Left colon (tissue), 2 donors: ENCODE results near the gene PDE7B. TPM values are rescaled to one million over a fixed set of nuclear protein-coding genes. Genes with fewer than 3 reads are reported as not detected.
"Not testable (repeated sequence)": the region's sequence is repeated elsewhere in the genome, so short reads cannot be mapped to it uniquely, and the experiment has no call there.

Experiments
- ATAC-seq: fragments of 200-7000 bp; cut with Tn5 transposase; one replicate; pipeline ENCODE4 v1.9.1; 2020; ENCODE audit warnings: mild to moderate bottlenecking, moderate library complexity
- DNase-seq, 2 donors: peaks; one replicate each; pipeline ENCODE4 v3.0.0-alpha.2; 2020
- intact Hi-C, 2 donors: fragments of 100-400 bp; cut with DNase I in 1 of 2; cut with micrococcal nuclease in 1 of 2; formaldehyde crosslinking; loops; one replicate each; pipeline versions ENCODE4 v1.11.2 to v1.14.0; 2022; cut with DNase I, micrococcal nuclease
- total RNA-seq, 2 donors: library from RNA; stranded (reverse); fragmentation: NEBNext Ultra II Directional; extraction: Animal tissue kit (Norgen Biotek cat#: 25700); gene quantifications; one replicate each; pipeline ENCODE4 v1.2.1, GENCODE V29; 2021
- donor health status: DM: no; HTN: no; CAD: no.
- donor health status: DM: yes; HTN: yes; CAD: no.

PDE7B gene
- total RNA-seq, 2 donors from 2014 or later = 1.4 to 2.5 TPM

GRCh38 chr6:136108361-136108945 lies 257.0 kb downstream of the PDE7B start:
- no peak for DNase-seq
- ATAC-seq = no peak
- intact Hi-C loops = no loop called here

DNA sequence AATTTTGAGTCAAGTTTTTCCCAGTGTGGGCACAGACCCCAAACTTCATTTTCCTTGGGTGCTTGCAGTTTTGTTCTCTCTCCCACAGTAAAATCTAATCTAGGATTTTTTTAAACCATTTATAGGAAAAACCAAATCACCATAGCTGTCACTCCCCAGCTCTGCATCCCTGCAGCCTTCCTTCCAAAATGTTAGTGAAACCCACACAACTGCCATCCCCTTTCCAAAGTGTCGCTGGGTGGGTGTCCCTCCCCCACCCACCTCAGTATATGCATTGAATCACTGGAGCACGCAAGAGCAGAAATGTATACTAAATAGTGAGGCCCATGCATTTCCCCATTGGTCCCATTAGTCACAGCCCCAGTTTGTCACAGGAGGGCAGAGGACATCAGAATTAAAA lies 260.3 kb downstream of the PDE7B start:
- ATAC-seq (no peak), DNase-seq (no peak)
- intact Hi-C loops = no loop called here

DNA sequence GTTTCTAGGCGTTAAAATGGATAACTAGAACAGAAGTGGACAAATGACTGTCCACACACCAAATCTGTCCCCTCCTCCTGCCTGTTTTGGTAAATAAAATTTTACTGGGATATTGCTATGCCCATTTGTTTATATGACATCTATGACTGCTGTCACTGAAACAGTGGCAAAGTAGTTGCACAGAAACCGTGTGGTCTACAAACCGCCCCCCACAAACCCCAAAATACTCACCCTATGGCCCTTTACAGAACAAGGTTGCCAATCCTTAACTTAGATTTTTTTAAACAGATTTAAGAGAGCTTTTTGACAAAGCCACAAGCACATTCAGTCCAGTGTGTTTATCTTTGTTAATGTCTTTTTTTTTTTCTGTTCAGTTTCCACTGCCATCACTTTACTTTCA lies 260.8 kb downstream of the PDE7B start:
- ATAC-seq (no peak), DNase-seq (no peak)
- intact Hi-C loops = no loop called here

- DNase-seq (peak in 1 of 2 donors; percentile 33), ATAC-seq (peak; percentile 30)
- intact Hi-C loops = no loop called here
Measured at GRCh38 chr6:136113736-136114173, 262.3 kb downstream of the PDE7B start.

DNA sequence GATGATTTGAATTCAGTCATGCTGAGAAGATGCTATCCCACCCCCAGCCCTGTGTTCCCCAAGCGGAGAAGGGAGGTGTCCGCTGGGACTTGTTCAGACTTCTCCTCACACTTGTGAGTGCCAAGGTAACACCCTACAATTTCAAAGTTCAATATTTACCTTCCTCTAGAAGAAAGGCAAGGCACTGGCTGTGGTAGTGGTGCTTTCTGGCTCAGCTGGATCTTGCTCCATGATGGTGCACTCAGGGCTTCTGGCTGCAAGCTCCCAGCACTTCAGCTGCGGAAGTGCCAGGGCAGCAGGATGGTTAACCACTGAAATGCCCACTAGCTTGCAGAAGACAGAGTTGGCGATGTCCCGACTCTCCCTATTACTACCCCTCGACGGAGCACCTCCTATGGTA lies 263.2 kb downstream of the PDE7B start:
- peak; percentile 97 for ATAC-seq
- intact Hi-C loops = no loop called here
- peak in 1 of 2 donors; percentile 14 for DNase-seq

DNA sequence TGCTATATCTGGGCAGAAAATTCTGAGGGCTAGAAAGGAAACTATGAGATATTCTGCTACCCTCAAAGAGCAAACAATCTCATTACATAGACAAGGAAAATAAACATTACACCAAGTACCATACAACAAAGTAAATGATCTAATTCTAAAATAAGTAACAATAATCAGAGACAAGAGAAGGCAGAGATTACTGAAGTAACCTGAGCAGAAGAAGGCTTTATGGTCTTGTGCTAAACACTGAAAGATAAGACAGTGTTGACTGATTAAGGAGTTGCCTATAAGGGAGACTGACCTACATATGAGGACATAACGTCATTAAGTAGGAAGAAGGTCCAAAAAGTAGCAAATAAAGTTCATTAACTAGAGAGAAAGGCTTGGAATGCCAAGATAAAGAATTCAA lies 264.4 kb downstream of the PDE7B start:
- ATAC-seq = peak; percentile 46
- no peak for DNase-seq
- intact Hi-C loops = no loop called here

DNA sequence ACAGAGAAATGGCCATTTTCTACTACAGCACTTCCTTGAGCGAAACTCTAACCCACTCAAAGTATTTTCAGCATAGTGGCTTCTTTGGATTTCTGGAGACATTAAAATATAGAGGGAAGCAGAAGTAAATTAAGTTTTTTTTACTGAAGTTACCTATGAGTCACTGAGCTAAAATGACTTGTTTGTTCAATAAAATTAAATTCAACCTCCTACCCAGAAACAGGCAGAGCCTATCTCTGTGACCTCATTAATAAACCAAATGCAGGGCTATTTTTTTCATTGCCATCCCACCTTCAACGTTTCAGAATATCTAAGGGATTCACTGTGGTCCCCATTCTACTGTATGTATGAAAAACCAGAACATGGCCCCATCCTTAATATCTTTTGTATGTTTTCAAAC lies 265.6 kb downstream of the PDE7B start:
- ATAC-seq = no peak
- intact Hi-C loops = no loop called here
- no peak for DNase-seq

- DNase-seq (no peak), ATAC-seq (no peak)
- intact Hi-C loops = no loop called here
Measured at GRCh38 chr6:136118787-136119186, 267.3 kb downstream of the PDE7B start.

- DNase-seq (no peak), ATAC-seq (no peak)
- intact Hi-C loops = no loop called here
Measured at GRCh38 chr6:136123468-136123867, 272.0 kb downstream of the PDE7B start.

GRCh38 chr6:136125585-136125984 lies 274.1 kb downstream of the PDE7B start:
- no peak for ATAC-seq
- intact Hi-C loops = no loop called here

GRCh38 chr6:136127873-136128272 lies 276.4 kb downstream of the PDE7B start:
- no peak for ATAC-seq

More at GRCh38 chr6:136125585-136125984, 274.1 kb downstream of the PDE7B start:
- DNase-seq = no peak

DNA sequence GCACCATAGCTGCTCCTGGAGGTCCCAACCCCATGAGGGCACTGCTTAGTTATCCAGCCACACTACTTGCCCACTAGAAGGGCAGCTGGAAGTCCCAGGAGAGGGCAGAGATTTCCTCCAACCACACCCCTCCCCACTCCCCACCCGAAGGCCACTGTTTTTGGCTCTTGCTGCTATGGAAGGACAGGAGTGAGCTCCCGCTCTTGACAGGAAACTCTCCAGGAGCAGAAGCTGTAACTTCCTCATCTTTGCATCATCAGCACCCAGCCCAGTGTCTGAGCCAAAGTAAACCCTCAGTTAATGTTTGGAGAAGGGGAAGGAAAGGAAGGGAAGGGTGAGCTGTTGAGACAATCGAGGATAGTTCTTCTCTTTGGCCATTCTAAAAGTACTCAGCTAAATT lies 277.9 kb downstream of the PDE7B start:
- intact Hi-C loops = no loop called here
- DNase-seq = no peak
- ATAC-seq = no peak

More at GRCh38 chr6:136127873-136128272, 276.4 kb downstream of the PDE7B start:
- intact Hi-C loops = no loop called here
- no peak for DNase-seq

DNA sequence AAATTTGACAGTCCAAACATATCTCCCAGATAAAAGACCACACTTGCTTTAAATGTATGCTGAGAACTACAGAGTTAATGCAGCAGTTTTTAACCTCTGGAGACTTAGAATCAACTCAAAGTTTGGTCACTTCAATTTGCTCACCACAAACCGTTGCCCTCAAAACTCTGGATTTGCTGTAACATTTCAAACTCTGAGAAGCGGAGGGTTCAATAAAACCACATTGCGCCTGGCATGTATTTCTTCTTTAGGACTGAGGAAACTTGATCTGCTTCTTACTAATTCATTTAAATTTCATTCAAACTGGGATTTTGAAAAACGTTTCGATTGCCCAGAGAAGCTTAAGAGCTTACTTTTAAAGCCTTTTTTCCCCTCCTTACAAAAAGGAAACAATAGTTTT lies 282.8 kb downstream of the PDE7B start:
- no peak for DNase-seq
- intact Hi-C loops = no loop called here
- ATAC-seq = no peak

DNA sequence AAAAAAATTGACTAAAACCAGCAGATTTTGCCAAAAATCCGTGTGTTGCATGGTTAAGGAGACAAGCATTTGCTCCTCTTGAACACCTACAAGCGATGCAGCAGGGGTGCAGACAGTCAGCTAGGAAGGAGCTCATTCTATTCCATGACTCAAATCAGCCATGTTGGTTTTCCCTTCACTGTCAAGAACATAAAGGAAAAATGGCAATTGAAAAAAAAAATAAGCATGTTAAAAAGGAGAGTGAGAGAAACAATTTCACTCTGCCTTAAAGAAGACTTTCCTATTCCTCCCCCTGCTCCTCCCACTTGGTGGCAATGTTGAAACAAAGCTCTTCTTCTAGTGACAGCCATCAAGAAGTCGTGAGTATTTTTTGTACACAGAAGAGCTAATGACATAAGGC lies 283.2 kb downstream of the PDE7B start:
- ATAC-seq = no peak
- DNase-seq = no peak
- intact Hi-C loops = no loop called here

GRCh38 chr6:136136274-136136673 lies 284.8 kb downstream of the PDE7B start:
- DNase-seq (no peak), ATAC-seq (no peak)
- intact Hi-C loops = no loop called here

DNA sequence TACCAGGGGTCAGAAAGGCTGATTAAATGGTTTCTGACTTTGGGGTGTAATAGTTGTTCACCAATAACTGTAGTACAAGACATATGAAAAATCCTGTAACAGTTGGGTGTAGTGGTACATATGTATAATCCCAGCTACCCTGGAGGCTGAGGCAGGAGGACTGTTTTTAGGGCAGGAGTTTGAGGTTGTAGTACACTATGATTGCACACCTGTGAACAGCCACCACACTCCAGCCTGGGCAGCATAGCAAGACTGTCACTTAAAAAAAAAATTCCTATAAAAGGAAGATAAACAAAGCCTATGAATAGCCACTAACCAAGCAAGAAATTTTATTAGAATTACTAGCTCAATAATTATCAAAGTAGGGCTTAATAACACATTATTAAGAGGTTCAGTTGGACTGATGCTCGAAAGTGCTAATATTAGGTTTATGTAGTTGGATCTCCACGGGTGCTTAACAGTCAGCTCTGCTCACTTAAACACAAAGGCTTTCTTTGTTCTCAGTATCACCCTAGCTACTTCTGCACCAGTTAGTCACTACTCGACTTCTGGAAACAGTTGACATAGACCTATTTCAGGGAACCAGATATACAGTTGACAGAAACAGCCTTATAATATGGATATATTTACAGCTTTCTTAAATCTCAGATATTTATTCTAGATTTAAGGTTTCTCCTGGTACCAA lies 285.6 kb downstream of the PDE7B start:
- ATAC-seq (no peak), DNase-seq (no peak)
- intact Hi-C loops = no loop called here

GRCh38 chr6:136137739-136138402 lies 286.4 kb downstream of the PDE7B start:
- no peak for ATAC-seq
- intact Hi-C loops = no loop called here
- DNase-seq = no peak

DNA sequence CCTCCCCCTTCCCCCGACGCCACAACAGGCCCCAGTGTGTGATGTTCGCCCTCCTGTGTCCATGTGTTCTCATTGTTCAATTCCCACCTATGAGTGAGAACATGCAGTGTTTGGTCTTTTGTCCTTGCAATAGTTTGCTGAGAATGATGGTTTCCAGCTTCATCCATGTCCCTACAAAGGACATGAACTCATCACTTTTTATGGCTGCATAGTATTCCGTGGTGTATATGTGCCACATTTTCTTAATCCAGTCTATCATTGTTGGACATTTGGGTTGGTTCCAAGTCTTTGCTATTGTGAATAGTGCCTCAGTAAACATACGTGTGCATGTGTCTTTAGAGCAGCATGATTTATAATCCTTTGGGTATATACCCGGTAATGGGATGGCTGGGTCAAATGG lies 287.6 kb downstream of the PDE7B start:
- intact Hi-C loops, DNase-seq, ATAC-seq: not testable (repeated sequence)

DNA sequence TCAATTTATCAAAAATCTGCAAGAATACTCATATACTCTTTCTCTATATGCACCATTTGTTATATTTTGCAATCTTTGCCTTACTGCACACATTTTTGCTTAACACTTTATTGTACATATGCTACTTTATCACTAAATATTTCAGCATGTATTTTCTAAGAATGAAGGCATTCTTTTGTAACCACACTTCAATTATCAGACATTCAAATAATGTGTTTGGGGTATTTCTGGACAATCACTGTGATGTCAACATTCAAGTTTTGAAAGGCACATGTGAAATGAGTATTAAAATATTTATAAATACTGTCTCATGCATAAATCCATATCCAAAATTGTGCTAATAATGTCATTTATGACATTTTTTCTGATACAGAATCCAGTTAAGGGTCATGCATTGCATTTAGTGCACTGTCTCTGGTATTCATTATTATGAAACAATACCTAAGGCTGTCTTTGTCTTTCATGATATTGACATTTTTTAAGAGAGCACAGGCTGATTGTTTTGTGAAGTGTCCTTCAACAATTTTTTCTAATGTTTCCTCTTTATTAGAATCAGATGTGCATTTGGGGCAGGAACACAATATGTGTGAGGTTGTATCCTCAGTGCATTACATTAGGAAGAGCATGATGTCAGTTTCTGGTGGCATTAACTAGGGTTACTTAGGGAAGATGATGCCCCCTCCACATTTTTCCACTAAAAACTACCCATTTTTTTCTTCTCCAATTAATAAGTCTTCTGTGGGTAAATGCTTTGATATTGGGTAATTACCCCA lies 292.9 kb downstream of the PDE7B start:
- ATAC-seq (no peak), DNase-seq (no peak)
- intact Hi-C loops = no loop called here

DNA sequence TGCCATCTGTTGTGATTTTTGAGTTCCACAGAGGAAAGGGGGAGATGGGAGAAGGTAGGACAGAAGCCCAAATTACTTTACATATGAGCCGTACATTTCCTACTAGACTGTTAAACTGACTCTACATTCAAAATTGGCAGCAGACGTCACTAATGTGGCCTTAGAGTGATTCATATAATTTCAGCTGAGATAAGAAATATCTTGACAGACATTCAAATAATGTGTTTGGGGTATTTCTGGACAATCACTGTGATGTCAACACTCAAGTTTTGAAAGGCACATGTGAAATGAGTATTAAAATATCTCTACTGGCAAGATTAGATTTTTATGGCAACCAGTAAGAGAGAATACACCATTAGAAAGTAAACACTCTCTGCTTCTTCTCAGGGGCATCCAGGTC lies 294.6 kb downstream of the PDE7B start:
- DNase-seq (no peak), ATAC-seq (no peak)
- intact Hi-C loops = no loop called here
